Lung microvascular endothelial cell (primary cell): ENCODE data around the gene C1orf53. TPM values are rescaled to one million over a fixed set of nuclear protein-coding genes. Genes with fewer than 3 reads are reported as not detected.
A peak's percentile ranks its signal among the peaks of the same experiment; 100 is the strongest.
"Not testable (repeated sequence)": the region's sequence is repeated elsewhere in the genome, so short reads cannot be mapped to it uniquely, and the experiment has no call there.

Source experiments
- DNase-seq, 2 donors: peaks; one replicate each; pipeline versions ENCODE4 v3.0.0 to v3.0.0-alpha.2; 2010; ENCODE audit warnings: low read depth in 2 of 2
- total RNA-seq: library from RNA; depleted of rRNA; stranded (reverse); fragments of >200 nt; gene quantifications from 2 replicates; pipeline ENCODE4 v1.2.1, GENCODE V29; 2014

The C1orf53 gene
- total RNA-seq, result 3.4 and 3.5 TPM in 2 replicates

DNA sequence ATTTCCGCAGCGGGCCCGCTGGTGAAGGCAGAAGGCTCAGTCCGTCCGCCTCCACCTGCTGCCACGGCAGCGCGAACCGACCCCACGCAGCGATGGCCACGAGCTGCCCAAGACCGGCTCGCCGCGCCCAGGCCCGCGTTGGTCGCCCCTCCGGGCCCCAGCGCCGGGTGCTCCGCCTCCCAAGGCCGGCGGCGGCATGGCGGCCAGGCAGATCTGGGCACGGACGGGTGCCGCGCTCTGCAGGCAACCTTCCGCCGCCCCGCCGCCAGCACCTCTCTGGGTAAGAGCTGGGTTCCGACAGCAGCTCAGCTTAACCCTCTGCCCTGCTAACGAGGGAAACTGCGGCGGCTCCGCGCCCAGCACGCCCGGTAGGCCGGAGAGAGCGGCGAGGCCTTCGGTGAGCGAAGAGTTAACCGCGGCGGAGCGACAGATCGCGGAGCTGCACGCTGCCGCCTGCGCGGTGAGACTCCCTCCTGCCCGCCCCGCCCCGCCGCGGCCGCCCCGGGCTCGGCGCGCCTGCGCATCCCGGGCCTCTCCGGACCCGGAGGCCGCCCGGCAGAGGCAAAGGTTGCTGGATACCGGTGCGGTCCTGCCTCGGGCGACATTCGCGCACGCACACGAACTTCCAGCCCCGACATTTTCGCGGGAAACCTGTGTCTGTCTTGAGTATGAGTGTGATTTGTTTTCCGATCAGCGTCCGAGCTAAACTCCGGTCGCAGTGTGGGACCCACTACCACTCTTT is at the start of gene C1orf53:
TSS of gene C1orf53 (plus strand) at position 177 of the 742 bp plus-strand sequence. CDS start at position 197, 20 bp downstream.
- peak; percentile 89 to 90 for DNase-seq

GRCh38 chr1:197855751-197856150 is 46.7 kb upstream of the C1orf53 start:
- not testable (repeated sequence) for DNase-seq

DNA sequence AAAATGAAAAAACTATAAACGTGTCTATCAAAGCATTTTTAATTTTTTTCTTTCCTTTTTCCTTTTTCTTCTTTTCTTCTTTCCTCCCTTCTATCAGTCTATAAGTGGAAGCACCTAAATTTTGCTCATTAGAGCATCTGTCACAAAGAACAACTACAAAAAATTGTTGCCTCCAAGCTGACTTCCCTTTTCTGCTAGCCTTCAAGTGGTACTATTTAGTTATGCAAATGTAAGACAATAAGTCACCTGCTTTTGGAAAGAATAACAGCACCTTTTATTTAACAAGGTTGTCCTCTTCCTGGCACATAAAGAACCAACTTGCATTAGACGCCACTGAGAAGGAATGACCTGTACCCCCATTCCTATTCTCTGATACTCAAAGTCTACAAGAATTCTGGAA is 45.0 kb upstream of the C1orf53 start:
- DNase-seq, result no peak

- DNase-seq, result no peak
Observed at GRCh38 chr1:197859024-197859423, 43.4 kb upstream of the C1orf53 start.

DNA sequence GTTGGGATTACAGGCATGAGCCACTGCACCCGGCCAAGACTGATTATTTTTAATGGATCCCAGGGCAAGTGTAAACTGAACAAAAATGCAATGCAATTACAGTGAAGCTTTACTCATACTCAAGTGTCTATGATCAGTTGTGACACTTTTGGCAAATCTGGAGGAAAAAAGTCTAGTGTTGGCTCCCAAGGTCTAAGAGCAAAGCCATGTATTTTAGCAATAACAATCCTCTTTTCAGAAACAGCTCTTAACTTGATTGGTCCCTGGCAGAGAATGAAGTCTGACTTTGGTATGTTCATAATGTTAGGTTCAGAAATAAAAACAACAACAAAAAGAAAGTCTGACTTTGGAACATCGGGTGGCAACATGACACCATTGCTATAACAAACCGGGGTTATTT is 40.2 kb upstream of the C1orf53 start:
- no peak for DNase-seq

- DNase-seq, result no peak
Observed at GRCh38 chr1:197862671-197863070, 39.8 kb upstream of the C1orf53 start.

- DNase-seq, result no peak
Observed at GRCh38 chr1:197865809-197866208, 36.6 kb upstream of the C1orf53 start.

- DNase-seq, result peak; percentile 59 to 75
Observed at GRCh38 chr1:197868751-197869489, 33.5 kb upstream of the C1orf53 start.

DNA sequence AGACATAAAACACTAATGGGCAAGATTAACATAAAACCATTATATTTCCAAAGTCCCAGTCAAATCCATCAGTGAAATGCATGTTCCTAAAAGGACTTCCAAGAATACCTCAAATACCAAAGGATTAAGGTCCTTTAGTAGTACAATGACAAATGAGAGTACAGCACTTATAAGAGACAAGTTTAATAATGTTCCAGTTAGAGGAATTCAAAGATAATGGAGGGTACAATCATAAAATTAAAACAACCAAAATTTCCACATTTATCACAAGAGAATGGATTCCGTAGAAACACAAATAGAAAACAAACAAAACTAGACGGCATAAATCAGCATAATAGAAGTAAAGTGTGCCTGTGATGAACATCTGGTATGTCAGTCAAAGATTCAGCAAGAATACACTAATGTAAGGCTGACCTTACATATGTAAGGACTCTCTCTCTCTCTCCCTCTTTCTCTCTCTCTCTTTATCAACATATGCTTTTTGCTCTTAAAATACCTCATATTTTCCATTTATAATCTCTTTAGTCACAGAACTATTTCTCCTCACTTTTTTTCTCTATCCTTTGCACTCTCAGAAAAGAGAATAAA is 32.8 kb upstream of the C1orf53 start:
- no peak for DNase-seq

GRCh38 chr1:197876894-197877293 is 25.5 kb upstream of the C1orf53 start:
- no peak for DNase-seq

DNA sequence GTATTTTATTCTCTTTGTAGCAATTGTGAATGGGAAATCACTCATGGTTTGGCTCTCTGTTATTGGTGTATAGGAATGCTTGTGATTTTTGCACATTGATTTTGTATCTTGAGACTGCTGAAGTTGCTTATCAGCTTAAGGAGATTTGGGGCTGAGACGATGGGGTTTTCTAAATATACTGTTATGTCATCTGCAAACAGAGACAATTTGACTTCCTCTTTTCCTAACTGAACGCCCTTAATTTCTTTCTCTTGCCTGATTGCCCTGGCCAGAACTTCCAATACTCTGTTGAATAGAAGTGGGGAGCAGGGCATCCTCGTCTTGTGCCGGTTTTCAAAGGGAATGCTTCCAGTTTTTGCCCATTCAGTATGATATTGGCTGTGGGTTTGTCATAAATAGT is 22.0 kb upstream of the C1orf53 start:
- not testable (repeated sequence) for DNase-seq

- not testable (repeated sequence) for DNase-seq
Observed at GRCh38 chr1:197882241-197882640, 20.2 kb upstream of the C1orf53 start.

DNA sequence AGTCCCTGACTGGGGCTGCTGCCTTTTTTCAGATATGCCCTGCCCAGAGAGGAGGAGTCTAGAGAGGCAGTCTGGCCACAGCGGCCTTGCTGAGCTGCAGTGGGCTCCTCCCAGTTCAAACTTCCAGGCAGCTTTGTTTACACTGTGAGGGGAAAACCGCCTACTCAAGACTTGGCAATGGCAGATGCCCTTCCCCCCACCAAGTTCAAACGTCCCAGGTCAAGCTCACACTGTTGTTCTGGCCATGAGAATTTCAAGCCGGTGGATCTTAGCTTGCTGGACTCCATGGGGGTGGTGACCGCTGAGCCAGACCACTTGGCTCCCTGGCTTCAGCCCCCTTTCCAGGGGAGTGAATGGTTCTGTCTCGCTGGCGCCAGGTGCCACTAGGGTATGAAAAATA is 18.3 kb upstream of the C1orf53 start:
- DNase-seq, result no peak

DNA sequence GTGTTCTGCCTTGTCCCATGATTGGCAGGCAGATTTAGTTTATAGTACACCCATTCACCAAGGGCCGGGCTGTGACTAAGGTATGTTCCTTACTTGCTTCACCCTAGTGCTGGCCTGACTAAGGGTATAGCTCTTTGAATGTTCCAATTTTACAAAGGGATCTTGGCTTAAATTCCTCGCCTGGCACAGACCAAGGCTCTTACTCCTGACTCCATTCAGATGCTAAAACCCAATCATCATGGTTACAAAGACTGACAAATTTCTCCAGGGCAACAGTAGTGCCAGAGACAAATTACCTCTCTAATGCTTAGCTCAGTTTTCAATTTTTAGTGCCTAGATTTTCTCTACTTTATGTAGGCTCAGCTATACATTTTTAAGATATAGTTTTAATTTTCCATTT is 11.5 kb upstream of the C1orf53 start:
- DNase-seq, result no peak

GRCh38 chr1:197892684-197893083 is 9.7 kb upstream of the C1orf53 start:
- no peak for DNase-seq

DNA sequence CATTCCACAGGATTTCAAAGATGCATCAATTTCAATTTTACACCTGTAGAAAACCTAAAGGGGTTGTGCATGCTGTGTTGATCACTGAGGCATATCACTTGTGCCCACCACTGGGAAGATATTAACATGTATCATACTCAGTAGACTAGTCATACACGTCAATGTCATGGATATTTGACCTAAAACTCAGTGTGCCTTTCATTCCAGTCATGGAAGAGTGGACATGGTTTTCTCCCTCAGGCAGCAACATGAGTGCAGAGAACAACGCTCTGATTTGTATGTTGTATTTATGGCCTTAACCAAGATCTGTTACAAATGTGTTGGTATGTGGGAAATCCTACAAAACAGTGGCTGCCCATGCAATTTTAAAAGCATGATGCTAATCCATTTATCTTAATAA is 6.1 kb upstream of the C1orf53 start:
- DNase-seq, result no peak

DNA sequence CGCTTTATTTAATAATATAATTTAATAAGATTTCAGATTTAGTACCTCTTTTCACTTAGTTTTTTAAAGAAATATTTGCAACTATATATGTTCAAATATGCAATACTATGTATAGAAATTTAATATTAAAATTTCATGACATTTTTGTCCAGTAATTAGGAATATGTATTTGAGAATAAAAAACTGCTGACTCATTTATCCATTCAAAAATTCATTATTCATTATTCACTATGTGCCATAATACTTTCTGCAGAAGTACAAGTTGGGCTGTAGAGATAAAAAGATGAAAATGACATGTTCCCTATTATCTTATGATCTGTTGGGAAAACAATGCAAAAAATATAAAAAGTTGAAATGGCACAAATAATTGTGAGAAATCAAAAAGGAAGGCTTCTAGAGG is 3.4 kb upstream of the C1orf53 start:
- DNase-seq, result no peak

GRCh38 chr1:197902131-197902453 is 338 bp upstream of the C1orf53 start:
- DNase-seq, result no peak

DNA sequence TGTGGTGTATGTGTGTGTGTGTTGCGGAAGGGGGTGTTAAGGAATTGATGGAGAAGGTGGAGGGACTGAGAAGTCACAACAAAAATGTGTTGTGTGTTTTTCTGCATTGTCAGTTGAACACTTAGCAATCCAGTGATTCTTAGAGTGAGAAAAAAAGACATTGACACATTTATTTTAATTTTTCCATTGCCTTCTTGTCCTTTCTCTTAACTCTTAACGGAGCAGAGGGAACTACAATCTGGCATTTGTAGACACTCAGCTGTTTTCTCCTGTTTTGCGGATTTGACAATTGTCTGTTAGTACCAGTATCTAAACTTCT is 725 bp downstream of the C1orf53 start:
- DNase-seq, result no peak

DNA sequence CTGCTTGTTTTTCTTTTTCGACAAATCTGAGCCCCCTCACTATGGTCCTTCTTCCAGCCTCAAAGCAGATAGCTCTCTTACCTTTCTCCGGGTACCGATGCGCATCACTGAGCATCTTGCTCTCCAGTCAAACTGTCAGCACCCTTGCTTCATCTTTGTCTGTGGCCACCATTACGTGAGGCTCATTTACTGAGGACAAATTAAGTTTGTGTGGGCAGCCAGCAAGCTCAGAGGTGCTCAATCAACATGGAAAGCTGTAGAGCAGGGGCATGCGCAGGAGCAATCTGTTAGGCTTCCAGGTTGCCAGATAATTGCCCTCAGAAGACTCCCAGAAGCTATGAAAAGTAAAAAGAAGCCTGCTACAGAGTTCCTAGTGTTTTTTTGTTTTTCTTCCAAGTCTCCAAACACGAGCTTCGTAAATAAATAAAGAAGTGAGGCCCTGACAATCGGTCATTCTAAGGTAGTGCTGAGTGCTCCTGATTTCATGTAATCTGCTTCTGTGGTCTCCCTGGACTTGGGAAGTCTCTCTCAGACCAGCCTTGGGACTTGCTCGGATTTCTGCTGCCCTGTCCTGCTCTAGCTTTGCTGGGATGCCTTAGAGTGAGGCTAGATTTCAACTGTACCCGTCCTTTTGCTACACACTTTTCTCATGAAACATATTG is 1.8 kb downstream of the C1orf53 start:
- DNase-seq, result no peak

DNA sequence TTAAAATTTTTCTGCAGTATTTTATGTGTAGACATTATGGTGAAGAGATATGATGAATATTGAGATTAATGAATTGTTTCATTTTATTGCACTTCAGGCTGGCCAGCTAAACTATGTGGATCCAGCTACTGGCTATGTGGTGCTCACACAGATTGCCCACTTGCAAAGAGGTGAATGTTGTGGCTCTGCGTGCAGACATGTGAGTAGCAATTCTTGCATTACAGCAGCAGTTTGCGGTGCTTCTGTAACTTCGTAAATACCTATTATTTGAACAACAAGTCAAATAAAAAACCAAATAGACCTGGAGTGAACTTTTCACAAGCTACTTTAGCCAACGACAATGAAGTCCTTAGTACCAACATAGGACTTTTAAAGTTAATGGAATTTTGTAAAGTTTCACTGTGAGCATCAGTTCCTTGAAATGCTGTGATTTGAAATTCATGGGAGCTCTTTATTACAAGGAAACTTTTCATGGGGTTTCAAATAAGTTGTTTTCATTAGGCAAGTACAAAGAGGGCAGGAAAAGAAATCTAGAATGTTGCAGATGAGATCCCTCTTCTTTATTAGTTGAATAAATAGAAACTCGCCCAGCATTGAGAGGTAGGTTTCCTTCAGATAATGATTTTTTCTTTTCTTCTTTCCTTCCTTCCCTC is 3.4 kb downstream of the C1orf53 start:
- DNase-seq, result no peak
